Tibial nerve (tissue), 4 donors: ENCODE measurements around the gene ABHD12. TPM values are rescaled to one million over a fixed set of nuclear protein-coding genes. Genes with fewer than 3 reads are reported as not detected.

Source experiments
- DNase-seq, 2 donors: peaks; one replicate each; pipeline ENCODE4 v3.0.0-alpha.2; 2019; ENCODE audit warnings: low spot score in 2 of 2
- H3K27ac ChIP-seq, 4 donors: fragments of 200-600 bp; sonication (generic) in 3 of 4; one replicate each; pipeline ENCODE4 v1.5.1; 2017 to 2019; ENCODE audit warnings: mild to moderate bottlenecking in 1 of 4
- H3K27me3 ChIP-seq, 2 donors: fragments of 200-600 bp; sonication (generic) in 1 of 2; one replicate each; pipeline versions ENCODE4 v1.5.1 to v1.6.0; 2017 to 2019
- H3K36me3 ChIP-seq, 3 donors: fragments of 200-600 bp; sonication (generic); one replicate each; pipeline ENCODE4 v1.5.1; 2018 to 2019
- H3K4me1 ChIP-seq, 4 donors: fragments of 200-600 bp; sonication (generic) in 3 of 4; one replicate each; pipeline ENCODE4 v1.5.1; 2017 to 2019
- H3K4me3 ChIP-seq, 4 donors: fragments of 200-600 bp; sonication (generic) in 3 of 4; one replicate each; pipeline ENCODE4 v1.5.1; 2017 to 2019; ENCODE audit warnings: mild to moderate bottlenecking in 1 of 4, moderate library complexity in 1 of 4
- H3K9me3 ChIP-seq, 4 donors: fragments of 200-600 bp; sonication (generic) in 3 of 4; one replicate each; pipeline ENCODE4 v1.5.1; 2017 to 2019
- CTCF ChIP-seq, 5 experiments: fragments of 200-600 bp in 3 of 5; fragments of 450-650 bp in 2 of 5; sonication (generic) in 3 of 5; IDR thresholded peaks; one replicate each; pipeline ENCODE4 v1.5.1; 2016 to 2019; ENCODE audit warnings: antibody characterized with exemption in 5 of 5, mild to moderate bottlenecking in 3 of 5, moderate library complexity in 2 of 5
- EP300 ChIP-seq, 2 donors: sonication (generic); formaldehyde crosslinking; IDR thresholded peaks; one replicate each; pipeline ENCODE4 v1.6.1; 2017; ENCODE audit warnings: antibody characterized with exemption in 2 of 2, mild to moderate bottlenecking in 1 of 2
- POLR2A ChIP-seq, 2 donors: fragments of 450-650 bp; IDR thresholded peaks; one replicate each; pipeline ENCODE4 v1.6.1; 2017; ENCODE audit warnings: antibody characterized with exemption in 2 of 2, mild to moderate bottlenecking in 2 of 2, moderate library complexity in 2 of 2
- WGBS, 2 donors: methylation state at CpG; one replicate each; pipeline ENCODE4 v1.1.5; 2018; 5-methylcytosine and 5-hydroxymethylcytosine counted together
- total RNA-seq, 4 donors: library from RNA; depleted of rRNA; stranded (reverse); fragments of >200 nt; gene quantifications; one replicate each; pipeline ENCODE4 v1.1.0, GENCODE V29; 2016

Gene ABHD12
- total RNA-seq, 4 donors from 2014 or later, result 67.2 to 116 (median 105) TPM

GRCh38 chr20:25421102-25421501 is 30.5 kb upstream of the ABHD12 start:
- Histone ChIP-seq H3K27ac (no peak overlapping the region), H3K4me3 (no peak overlapping the region), H3K27me3 (no peaks in the 10 kb centered on the region), H3K4me1 (no peaks in the 10 kb centered on the region), H3K9me3 (no peaks in the 10 kb centered on the region), H3K36me3 (no peaks in the 10 kb centered on the region)
- no peak for DNase-seq
- no peak for TF ChIP-seq POLR2A (IDR thresholded peaks at IDR 0.05)
- TF ChIP-seq EP300 (IDR thresholded peaks at IDR 0.05), result no peak
- no peak for TF ChIP-seq CTCF (IDR thresholded peaks at IDR 0.05)

GRCh38 chr20:25418776-25419175 is 28.1 kb upstream of the ABHD12 start:
- Histone ChIP-seq H3K27me3 (no peaks in the 10 kb centered on the region), H3K4me3 (no peak overlapping the region), H3K27ac (no peak overlapping the region), H3K36me3 (no peaks in the 10 kb centered on the region), H3K9me3 (no peaks in the 10 kb centered on the region), H3K4me1 (no peaks in the 10 kb centered on the region)
- WGBS, 2 donors, result 100% methylated on average over 1 of the region's 1 CpG
- DNase-seq, result no peak
- no peak for TF ChIP-seq EP300 (IDR thresholded peaks at IDR 0.05)
- TF ChIP-seq POLR2A (IDR thresholded peaks at IDR 0.05), result no peak
- TF ChIP-seq CTCF (IDR thresholded peaks at IDR 0.05), result no peak

GRCh38 chr20:25408890-25409289 is 18.3 kb upstream of the ABHD12 start:
- no peak for TF ChIP-seq POLR2A (IDR thresholded peaks at IDR 0.05)
- no peak for TF ChIP-seq CTCF (IDR thresholded peaks at IDR 0.05)
- TF ChIP-seq EP300 (IDR thresholded peaks at IDR 0.05), result no peak
- Histone ChIP-seq H3K4me3 (no peak overlapping the region), H3K27ac (no peak overlapping the region), H3K4me1 (peaks cover 0 to 13% (median 6%) of the 10 kb centered on the region in 4 donors), H3K9me3 (no peaks in the 10 kb centered on the region), H3K36me3 (no peaks in the 10 kb centered on the region), H3K27me3 (no peaks in the 10 kb centered on the region)
- DNase-seq, result no peak
- 89% methylated on average over 5 of the region's 5 CpGs for WGBS, 2 donors

GRCh38 chr20:25408170-25408547 is 17.5 kb upstream of the ABHD12 start:
- no peak for TF ChIP-seq EP300 (IDR thresholded peaks at IDR 0.05)
- TF ChIP-seq POLR2A (IDR thresholded peaks at IDR 0.05), result no peak
- TF ChIP-seq CTCF (IDR thresholded peaks at IDR 0.05), result no peak
- Histone ChIP-seq H3K27ac (peak overlapping the region in 2 of 4 donors; percentile 22 to 66), H3K4me3 (peak overlapping the region; percentile 48 to 75 (median 66)), H3K27me3 (no peaks in the 10 kb centered on the region), H3K9me3 (peaks cover 0 to 6% (median 3%) of the 10 kb centered on the region in 4 donors), H3K4me1 (peaks cover 0 to 13% (median 6%) of the 10 kb centered on the region in 4 donors), H3K36me3 (no peaks in the 10 kb centered on the region)
- WGBS, 2 donors, result 2% methylated on average over 4 of the region's 4 CpGs
- DNase-seq, result no peak

- peak within 1 kb of the TSS; percentile 22 to 77 (median 48) for H3K27ac ChIP-seq
These were observed 16.9 kb upstream of the ABHD12 start, which contains the start of gene GINS1 for GRCh38 chr20:25407311-25408169. GINS1 (plus strand) TSS chr20:25407673; CDS start chr20:25407821, 148 bp downstream.

More at GRCh38 chr20:25407311-25408169, 16.9 kb upstream of the ABHD12 start, which contains the start of gene GINS1:
- no peaks in the 10 kb centered on the region for H3K36me3 ChIP-seq
- H3K9me3 ChIP-seq, result peaks cover 0 to 11% (median 6%) of the 10 kb centered on the region in 4 donors
- WGBS, 2 donors, result 1 to 2% methylated on average over 56 of the region's 56 CpGs
- peak within 1 kb of the TSS; percentile 48 to 75 (median 66) for H3K4me3 ChIP-seq
- no peak for TF ChIP-seq POLR2A (IDR thresholded peaks at IDR 0.05)
- peak; percentile 74 to 75 for TF ChIP-seq EP300 (IDR thresholded peaks at IDR 0.05)
- peaks cover 0 to 13% (median 6%) of the 10 kb centered on the region in 4 donors for H3K4me1 ChIP-seq
- peak; percentile 48 to 69 for DNase-seq
- H3K27me3 ChIP-seq, result no peaks in the 10 kb centered on the region
